ENCODE measurements around the gene STPG4. TPM values are rescaled to one million over a fixed set of nuclear protein-coding genes. Genes with fewer than 3 reads are reported as not detected.
"Not testable (repeated sequence)": the region's sequence is repeated elsewhere in the genome, so short reads cannot be mapped to it uniquely, and the experiment has no call there.

Gene STPG4
- total and polyA plus RNA-seq, 3 donors from 2014 or later, result 3.0 to 19.4 (median 8.5) TPM

DNA sequence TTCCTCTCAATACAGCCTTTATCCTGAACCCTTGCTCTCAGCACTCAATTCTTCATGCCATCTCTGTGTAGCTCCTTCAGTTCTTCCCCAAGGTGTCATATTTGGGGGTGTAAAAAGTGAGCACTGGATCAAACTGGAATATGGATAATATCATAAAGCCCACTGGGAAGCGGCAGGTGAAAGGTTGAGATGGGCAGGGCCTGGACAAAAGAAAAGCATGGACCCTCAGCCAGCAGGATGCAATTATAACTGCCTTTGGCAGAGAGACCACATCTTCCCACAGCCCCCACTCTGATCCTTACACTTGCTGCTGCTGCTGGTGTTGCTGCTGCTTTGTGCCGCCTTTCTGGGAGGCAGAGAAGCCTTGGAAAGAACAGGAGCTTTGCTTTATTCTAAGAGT is 31.2 kb upstream of the STPG4 start:
- Histone ChIP-seq H3K4me3 (no peak overlapping the region), H3K4me1 (no peaks in the 10 kb centered on the region), H3K27me3 (no peaks in the 10 kb centered on the region), H3K36me3 (ENCODE audit: low read depth, missing control alignments) (no peaks in the 10 kb centered on the region), H3K9me3 (no peaks in the 10 kb centered on the region), H3K27ac (no peak overlapping the region)
- 82 to 100% methylated on average over 2 of the region's 2 CpGs for WGBS, 2 donors
- DNase-seq, result no peak
- intact Hi-C loops (cut with DNase I; ENCODE audit: low total_unique reads), result no loop called here
- TF ChIP-seq, protein P1, sequence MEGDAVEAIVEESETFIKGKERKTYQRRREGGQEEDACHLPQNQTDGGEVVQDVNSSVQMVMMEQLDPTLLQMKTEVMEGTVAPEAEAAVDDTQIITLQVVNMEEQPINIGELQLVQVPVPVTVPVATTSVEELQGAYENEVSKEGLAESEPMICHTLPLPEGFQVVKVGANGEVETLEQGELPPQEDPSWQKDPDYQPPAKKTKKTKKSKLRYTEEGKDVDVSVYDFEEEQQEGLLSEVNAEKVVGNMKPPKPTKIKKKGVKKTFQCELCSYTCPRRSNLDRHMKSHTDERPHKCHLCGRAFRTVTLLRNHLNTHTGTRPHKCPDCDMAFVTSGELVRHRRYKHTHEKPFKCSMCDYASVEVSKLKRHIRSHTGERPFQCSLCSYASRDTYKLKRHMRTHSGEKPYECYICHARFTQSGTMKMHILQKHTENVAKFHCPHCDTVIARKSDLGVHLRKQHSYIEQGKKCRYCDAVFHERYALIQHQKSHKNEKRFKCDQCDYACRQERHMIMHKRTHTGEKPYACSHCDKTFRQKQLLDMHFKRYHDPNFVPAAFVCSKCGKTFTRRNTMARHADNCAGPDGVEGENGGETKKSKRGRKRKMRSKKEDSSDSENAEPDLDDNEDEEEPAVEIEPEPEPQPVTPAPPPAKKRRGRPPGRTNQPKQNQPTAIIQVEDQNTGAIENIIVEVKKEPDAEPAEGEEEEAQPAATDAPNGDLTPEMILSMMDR (IDR thresholded peaks at IDR 0.05), result no peak
- TF ChIP-seq POLR2A (IDR thresholded peaks at IDR 0.05), result no peak

DNA sequence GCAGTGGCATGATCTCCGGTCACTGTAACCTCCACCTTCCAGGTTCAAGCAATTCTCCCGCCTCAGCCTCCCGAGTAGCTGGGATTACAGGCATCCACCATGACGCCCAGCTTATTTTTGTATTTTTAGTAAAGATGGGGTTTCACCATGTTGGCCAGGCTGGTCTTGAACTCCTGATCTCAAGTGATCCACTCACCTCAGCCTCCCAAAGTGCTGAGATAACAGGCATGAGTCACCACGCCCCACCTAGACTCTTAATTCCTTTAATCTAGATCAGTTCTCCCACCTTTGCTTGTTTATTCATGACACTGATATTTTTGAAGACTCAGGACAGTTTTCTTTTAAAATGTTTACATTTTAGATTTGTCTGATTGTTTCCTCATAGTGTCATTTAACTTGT is 30.0 kb upstream of the STPG4 start:
- intact Hi-C loops (cut with DNase I; ENCODE audit: low total_unique reads), result not testable (repeated sequence)

DNA sequence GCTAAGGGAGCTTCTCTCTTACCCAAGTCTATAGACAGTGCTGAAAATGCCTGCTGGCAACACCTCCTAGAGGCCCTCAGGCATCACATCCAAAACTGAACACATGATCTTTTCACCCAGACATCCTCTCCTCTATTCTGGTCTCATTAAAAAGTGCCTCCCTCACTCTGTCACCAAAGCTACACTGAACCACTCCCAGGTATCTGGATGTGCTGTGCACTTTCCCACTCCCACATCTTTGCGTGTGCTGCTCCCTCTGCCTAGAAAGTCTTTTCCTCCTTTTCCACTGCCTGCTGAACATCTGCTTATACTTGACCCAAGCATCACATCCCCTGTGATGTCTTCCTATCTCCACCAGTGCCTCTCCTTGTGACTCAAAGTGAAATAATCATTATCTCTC is 26.1 kb upstream of the STPG4 start:
- no peaks in the 10 kb centered on the region for H3K36me3 ChIP-seq (ENCODE audit: low read depth, missing control alignments)
- TF ChIP-seq, protein P1 (IDR thresholded peaks at IDR 0.05), result no peak
- no peak for TF ChIP-seq POLR2A (IDR thresholded peaks at IDR 0.05)
- 71 to 97% methylated on average over 1 of the region's 1 CpG for WGBS, 2 donors
- no peaks in the 10 kb centered on the region for H3K27me3 ChIP-seq
- no peak for DNase-seq
- H3K9me3 ChIP-seq, result no peaks in the 10 kb centered on the region
- no peaks in the 10 kb centered on the region for H3K4me1 ChIP-seq
- H3K27ac ChIP-seq, result no peak overlapping the region
- intact Hi-C loops (cut with DNase I; ENCODE audit: low total_unique reads), result no loop called here
- no peak overlapping the region for H3K4me3 ChIP-seq

More for the DNA sequence above, 30.0 kb upstream of the STPG4 start:
- not testable (repeated sequence) for H3K27ac ChIP-seq; H3K9me3 ChIP-seq; H3K4me1 ChIP-seq; H3K36me3 ChIP-seq (ENCODE audit: low read depth, missing control alignments); H3K27me3 ChIP-seq; DNase-seq; H3K4me3 ChIP-seq
- WGBS, 2 donors, result 74 to 86% methylated on average over 4 to 5 of the region's 5 CpGs

DNA sequence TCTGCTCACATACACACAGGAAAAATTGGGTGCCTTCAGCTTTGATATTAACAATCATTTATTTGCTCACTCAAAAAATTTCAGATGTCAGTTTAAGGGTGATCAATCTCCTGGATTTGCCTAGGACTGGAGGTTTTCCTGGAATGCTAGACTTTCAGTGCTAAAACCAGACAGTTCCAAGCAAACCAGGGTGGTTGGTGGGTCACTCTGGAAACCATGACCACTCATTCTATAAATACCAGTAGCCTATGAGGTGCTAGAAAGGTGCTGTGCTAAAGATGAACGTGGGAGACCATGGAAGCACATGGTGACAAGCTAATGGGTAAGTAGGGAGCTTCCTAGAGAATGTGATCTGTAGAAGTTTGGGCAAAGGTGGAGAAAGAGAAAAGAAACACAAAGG is 25.4 kb upstream of the STPG4 start:
- H3K36me3 ChIP-seq (ENCODE audit: low read depth, missing control alignments), result no peaks in the 10 kb centered on the region
- intact Hi-C loops (cut with DNase I; ENCODE audit: low total_unique reads), result no loop called here

DNA sequence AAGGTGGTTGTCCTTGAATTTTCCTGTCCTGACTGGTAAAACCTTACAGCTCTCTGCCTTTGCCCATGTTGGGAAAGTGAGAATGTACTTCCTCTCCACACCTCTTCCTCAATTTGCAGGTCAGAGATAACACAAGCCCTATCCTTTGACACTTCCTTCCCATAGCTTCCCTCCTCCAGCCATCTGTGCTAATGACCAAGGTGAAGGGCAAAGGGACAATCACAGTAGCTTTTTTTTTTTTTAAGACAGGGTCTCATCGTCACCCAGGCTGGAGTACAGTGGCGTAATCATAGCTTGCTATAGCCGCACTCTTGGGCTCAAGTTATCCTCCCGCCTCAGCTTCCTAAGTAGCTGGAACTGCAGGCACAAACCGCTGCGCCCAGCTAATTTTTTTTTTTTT is 24.3 kb upstream of the STPG4 start:
- H3K4me1 ChIP-seq, result peaks cover 4% of the 10 kb centered on the region
- H3K36me3 ChIP-seq (ENCODE audit: low read depth, missing control alignments), result no peaks in the 10 kb centered on the region
- no peaks in the 10 kb centered on the region for H3K27me3 ChIP-seq
- intact Hi-C loops (cut with DNase I; ENCODE audit: low total_unique reads), result no loop called here
- no peak overlapping the region for H3K4me3 ChIP-seq
- no peak for TF ChIP-seq POLR2A (IDR thresholded peaks at IDR 0.05)
- H3K9me3 ChIP-seq, result no peaks in the 10 kb centered on the region
- DNase-seq, result no peak
- no peak overlapping the region for H3K27ac ChIP-seq
- 87 to 96% methylated on average over 6 of the region's 6 CpGs for WGBS, 2 donors

More for the DNA sequence above, 25.4 kb upstream of the STPG4 start:
- H3K27me3 ChIP-seq, result no peaks in the 10 kb centered on the region
- H3K4me1 ChIP-seq, result no peaks in the 10 kb centered on the region
- no peaks in the 10 kb centered on the region for H3K9me3 ChIP-seq
- no peak overlapping the region for H3K4me3 ChIP-seq
- H3K27ac ChIP-seq, result no peak overlapping the region
- WGBS, 2 donors, result 73 to 92% methylated on average over 1 of the region's 1 CpG
- TF ChIP-seq POLR2A (IDR thresholded peaks at IDR 0.05), result no peak
- TF ChIP-seq, protein P1 (IDR thresholded peaks at IDR 0.05), result no peak
- no peak for DNase-seq

DNA sequence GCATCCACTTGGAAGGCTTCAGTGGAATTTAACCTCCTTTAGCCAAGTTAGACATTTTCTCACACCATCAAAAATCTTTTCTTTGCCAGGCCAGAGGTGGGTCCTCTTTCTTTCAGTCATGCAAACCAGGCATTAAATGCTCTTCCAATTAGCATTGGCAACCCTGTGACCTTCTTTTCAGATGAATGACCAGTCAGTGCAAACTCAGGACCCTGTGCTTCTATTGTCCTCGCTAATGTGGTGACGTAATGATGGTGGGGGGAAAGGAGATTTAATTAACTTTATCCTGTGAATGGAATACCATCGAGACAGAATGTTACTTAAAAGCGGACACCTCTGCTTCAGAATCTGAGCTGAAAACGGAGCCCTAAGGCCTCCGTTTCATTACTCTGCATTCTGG is 23.2 kb upstream of the STPG4 start:
- 82 to 93% methylated on average over 6 of the region's 6 CpGs for WGBS, 2 donors
- no peak for DNase-seq
- TF ChIP-seq, protein P1 (IDR thresholded peaks at IDR 0.05), result no peak
- no peak for TF ChIP-seq POLR2A (IDR thresholded peaks at IDR 0.05)
- Histone ChIP-seq H3K27me3 (no peaks in the 10 kb centered on the region), H3K9me3 (no peaks in the 10 kb centered on the region), H3K27ac (no peak overlapping the region), H3K4me3 (no peak overlapping the region), H3K36me3 (ENCODE audit: low read depth, missing control alignments) (no peaks in the 10 kb centered on the region), H3K4me1 (peaks cover 14% of the 10 kb centered on the region)
- intact Hi-C loops (cut with DNase I; ENCODE audit: low total_unique reads), result no loop called here
